NCI-H1436 treated with DMSO at 0.1 percent for 48 hours (cell line): ENCODE results near the gene PIGK.

ENCODE experiments used
- DNase-seq: peaks from one replicate; lab custom pipeline; 2025; lab: John Stamatoyannopoulos, UW

The PIGK gene

GRCh38 chr1:77096496-77097255, 122.6 kb downstream of the PIGK start:
- no peak for DNase-seq

- no peak for DNase-seq
Observed at GRCh38 chr1:77095236-77095635, 124.0 kb downstream of the PIGK start.

GRCh38 chr1:77089756-77090155, 129.5 kb downstream of the PIGK start:
- no peak for DNase-seq

- DNase-seq = no peak
Observed at GRCh38 chr1:77085109-77085508, 134.1 kb downstream of the PIGK start.

- no peak for DNase-seq
Observed at GRCh38 chr1:77084457-77084856, 134.8 kb downstream of the PIGK start.

- DNase-seq = no peak
Observed at GRCh38 chr1:77081834-77082233, 137.4 kb downstream of the PIGK start.

- DNase-seq = no peak
Observed at GRCh38 chr1:77076759-77077158, 142.5 kb downstream of the PIGK start.

GRCh38 chr1:77068013-77068412, 151.2 kb downstream of the PIGK start:
- DNase-seq = no peak

- DNase-seq = no peak
Observed at GRCh38 chr1:77065693-77066342, 153.4 kb downstream of the PIGK start.

- no peak for DNase-seq
Observed at GRCh38 chr1:77064246-77064645, 155.0 kb downstream of the PIGK start.

GRCh38 chr1:77063118-77063517, 156.1 kb downstream of the PIGK start:
- no peak for DNase-seq

GRCh38 chr1:77061162-77061561, 158.1 kb downstream of the PIGK start:
- no peak for DNase-seq

GRCh38 chr1:77060000-77060399, 159.2 kb downstream of the PIGK start:
- DNase-seq = no peak

- no peak for DNase-seq
Observed at GRCh38 chr1:77057994-77058585, 161.1 kb downstream of the PIGK start.

GRCh38 chr1:77056525-77056924, 162.7 kb downstream of the PIGK start:
- no peak for DNase-seq

- no peak for DNase-seq
Observed at GRCh38 chr1:77051425-77051824, 167.8 kb downstream of the PIGK start.

- DNase-seq = no peak
Observed at GRCh38 chr1:77048615-77049005, 170.6 kb downstream of the PIGK start.

GRCh38 chr1:77047978-77048614, 171.1 kb downstream of the PIGK start:
- DNase-seq = no peak

GRCh38 chr1:77047575-77047974, 171.7 kb downstream of the PIGK start:
- DNase-seq = no peak

- no peak for DNase-seq
Observed at GRCh38 chr1:77044133-77044849, 174.9 kb downstream of the PIGK start.

- DNase-seq = no peak
Observed at GRCh38 chr1:77040826-77041225, 178.4 kb downstream of the PIGK start.

GRCh38 chr1:77039739-77040138, 179.5 kb downstream of the PIGK start:
- no peak for DNase-seq
